Smooth muscle cell of the brain vasculature (primary cell): ENCODE measurements around the gene PITPNC1.
"Not testable (repeated sequence)": the region's sequence is repeated elsewhere in the genome, so short reads cannot be mapped to it uniquely, and the experiment has no call there.

Experiments used
- DNase-seq: peaks from one replicate; pipeline ENCODE4 v3.0.0-alpha.2; 2012; ENCODE audit warnings: low read depth, low spot score

Gene PITPNC1

DNA sequence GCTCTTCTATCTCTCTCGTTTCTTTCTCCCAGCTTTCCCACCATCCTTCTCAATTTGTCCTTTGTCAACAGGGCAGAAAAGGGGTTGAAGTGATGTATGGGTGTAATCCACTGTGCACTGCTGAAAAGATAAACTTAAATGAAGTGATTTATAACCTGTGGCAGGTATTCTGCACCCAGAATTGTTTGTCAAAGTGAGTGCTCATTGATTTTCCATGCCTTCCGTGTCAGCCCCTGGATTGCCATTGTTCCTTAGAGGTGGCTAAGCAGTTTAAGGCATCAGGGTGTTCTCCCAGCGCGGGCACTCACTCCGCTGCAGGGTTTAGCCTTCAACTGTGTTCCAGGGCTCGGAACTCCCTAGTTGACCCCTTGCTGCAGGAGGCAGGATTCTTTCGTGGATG, 82.9 kb downstream of the PITPNC1 start:
- DNase-seq, result no peak

- DNase-seq, result no peak
Measured at GRCh38 chr17:67461228-67461780, 84.2 kb downstream of the PITPNC1 start.

DNA sequence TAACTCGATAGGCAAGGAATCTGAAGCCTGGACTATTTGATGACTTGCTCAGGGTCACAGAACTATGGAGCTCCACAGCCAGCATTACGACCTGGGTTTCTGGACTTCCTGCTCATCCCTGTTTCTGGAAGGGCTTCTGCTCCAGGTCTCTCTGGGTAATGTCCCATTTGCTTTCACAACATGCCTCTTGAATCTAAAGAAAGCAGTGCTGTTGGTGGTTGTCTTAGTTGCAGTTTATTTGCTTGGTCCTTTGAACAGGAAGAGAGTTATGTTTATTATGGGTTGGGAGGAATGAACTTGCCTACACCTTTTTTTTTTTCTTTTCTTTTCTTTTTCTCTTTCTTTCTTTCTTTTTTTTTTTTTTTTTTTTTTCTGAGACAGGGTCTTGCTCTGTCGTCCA, 84.8 kb downstream of the PITPNC1 start:
- DNase-seq, result no peak

DNA sequence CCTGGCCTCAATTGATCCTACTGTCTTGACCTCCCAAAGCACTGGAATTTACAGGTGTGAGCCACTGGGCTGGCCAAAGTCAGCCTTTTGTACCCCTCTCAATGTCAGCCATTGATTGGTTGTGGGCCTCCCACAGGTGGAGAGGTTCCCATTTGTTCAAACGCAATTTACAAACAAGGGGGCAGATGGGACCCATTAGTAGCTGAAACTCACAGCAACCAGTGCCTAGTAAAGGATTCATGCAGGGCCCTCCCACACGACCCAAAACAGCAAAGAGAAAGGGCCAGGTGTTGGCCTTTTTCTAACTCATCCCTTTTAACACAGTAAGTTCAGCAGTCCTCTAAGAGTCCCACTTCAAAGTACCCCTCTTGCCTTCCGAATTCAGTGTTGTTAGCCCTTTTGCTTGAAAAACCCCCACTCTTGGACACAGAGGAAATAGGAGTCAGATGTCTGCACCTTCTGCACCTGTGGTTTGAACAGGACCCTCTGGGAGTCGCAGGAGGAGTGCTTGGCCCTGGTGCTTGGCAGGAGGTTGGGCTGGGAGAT, 89.2 kb downstream of the PITPNC1 start:
- DNase-seq, result no peak

- DNase-seq, result no peak
Measured at GRCh38 chr17:67467500-67468455, 90.7 kb downstream of the PITPNC1 start.

- DNase-seq, result no peak
Measured at GRCh38 chr17:67469208-67469980, 92.3 kb downstream of the PITPNC1 start.

DNA sequence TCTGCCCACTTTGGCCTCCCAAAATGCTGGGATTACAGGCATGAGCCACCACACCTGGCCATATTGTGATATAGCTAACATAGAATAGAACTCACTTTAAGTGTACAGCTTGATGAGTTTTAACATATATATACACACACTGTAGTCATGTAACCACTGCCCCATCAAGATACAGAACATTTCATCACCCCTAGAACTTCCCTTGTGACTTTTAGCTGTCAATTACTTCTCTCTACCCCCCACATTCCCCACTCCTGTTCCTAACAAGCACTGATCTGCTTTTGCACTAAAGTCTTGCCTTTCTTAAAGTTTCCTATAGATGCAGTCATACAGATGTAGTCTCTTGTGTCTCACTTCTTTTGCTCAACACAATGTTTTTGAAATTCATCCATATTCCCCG, 93.1 kb downstream of the PITPNC1 start:
- DNase-seq, result no peak

- DNase-seq, result no peak
Measured at GRCh38 chr17:67471118-67471517, 94.0 kb downstream of the PITPNC1 start.

GRCh38 chr17:67472606-67473005, 95.5 kb downstream of the PITPNC1 start:
- DNase-seq, result not testable (repeated sequence)

DNA sequence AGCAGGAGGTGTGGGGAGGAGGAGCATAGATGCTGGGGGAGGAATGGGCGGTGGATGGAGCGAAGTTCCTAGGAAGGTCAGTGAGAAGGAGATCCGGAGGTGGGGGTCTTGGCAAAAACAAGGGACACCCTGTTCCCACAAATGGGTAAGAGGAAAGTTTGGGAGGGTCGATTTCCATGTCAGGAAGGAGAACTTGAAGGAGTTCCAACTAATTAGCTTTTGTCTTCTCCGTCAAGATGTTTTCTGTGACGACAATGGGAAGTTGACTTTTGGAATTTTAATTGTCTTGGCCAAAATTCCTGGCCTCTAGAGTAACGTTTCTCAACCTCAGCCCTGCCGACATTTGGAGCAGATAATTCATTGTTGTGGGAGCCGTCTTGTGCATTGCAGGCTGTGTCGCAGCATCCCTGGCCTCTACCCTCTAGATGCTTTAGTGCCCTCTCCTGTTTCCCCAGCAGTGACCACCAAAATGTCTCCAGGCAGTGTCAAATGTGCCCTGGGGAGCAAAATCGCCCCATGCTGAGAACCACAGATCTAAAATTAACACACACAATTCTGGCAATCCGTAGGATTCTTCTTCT, 97.1 kb downstream of the PITPNC1 start:
- no peak for DNase-seq

- no peak for DNase-seq
Measured at GRCh38 chr17:67475161-67475937, 98.3 kb downstream of the PITPNC1 start.

GRCh38 chr17:67476787-67477335, 99.8 kb downstream of the PITPNC1 start:
- DNase-seq, result no peak

- no peak for DNase-seq
Measured at GRCh38 chr17:67477687-67478086, 100.6 kb downstream of the PITPNC1 start.

- no peak for DNase-seq
Measured at GRCh38 chr17:67478401-67479041, 101.4 kb downstream of the PITPNC1 start.

- DNase-seq, result no peak
Measured at GRCh38 chr17:67479148-67479547, 102.1 kb downstream of the PITPNC1 start.

- not testable (repeated sequence) for DNase-seq
Measured at GRCh38 chr17:67480959-67481358, 103.9 kb downstream of the PITPNC1 start.

GRCh38 chr17:67481808-67482207, 104.7 kb downstream of the PITPNC1 start:
- DNase-seq, result no peak

DNA sequence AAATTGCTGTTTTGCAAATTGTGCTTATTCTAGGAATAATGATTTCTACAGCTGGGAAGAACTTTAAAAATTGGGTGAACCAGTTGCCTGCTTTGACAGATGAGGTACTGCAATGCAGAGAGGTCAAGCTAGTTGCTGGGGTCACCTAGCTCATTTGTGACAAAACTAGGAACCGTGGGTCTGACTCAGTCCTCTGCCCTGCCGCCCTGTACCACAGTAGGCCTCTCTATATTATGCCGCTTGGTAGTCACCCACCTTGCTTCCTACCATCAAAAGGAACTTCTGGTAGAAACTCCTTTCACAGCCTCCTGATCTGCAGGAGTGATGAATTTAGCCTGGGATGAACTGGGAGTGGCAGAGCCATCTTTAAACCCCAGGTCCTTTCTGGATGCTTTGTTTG, 105.7 kb downstream of the PITPNC1 start:
- DNase-seq, result no peak

GRCh38 chr17:67484261-67484660, 107.2 kb downstream of the PITPNC1 start:
- no peak for DNase-seq

GRCh38 chr17:67485666-67486065, 108.6 kb downstream of the PITPNC1 start:
- no peak for DNase-seq
